ENCODE results near the gene TMEM214. TPM values are rescaled to one million over a fixed set of nuclear protein-coding genes. Genes with fewer than 3 reads are reported as not detected.
A peak's percentile ranks its signal among the peaks of the same experiment; 100 is the strongest.

The TMEM214 gene
- polyA plus RNA-seq, 1 donor from 2014 or later: 10.3 TPM

- Histone ChIP-seq H3K27ac (ENCODE audit: low read length) (peak overlapping the region; percentile 63), H3K4me2 (ENCODE audit: low read length) (no peak overlapping the region)
These were observed 49.4 kb downstream of the TMEM214 start for GRCh38 chr2:27081984-27082772.

More at GRCh38 chr2:27081984-27082772, 49.4 kb downstream of the TMEM214 start:
- Histone ChIP-seq H3K9ac (ENCODE audit: low read length) (no peak overlapping the region), H2AFZ (ENCODE audit: low read depth, low read length) (no peak overlapping the region), H3K9me2 (ENCODE audit: insufficient read depth, low read length) (no peaks in the 10 kb centered on the region), H3K27me3 (ENCODE audit: insufficient read depth, low read depth, low read length) (peaks cover 10% of the 10 kb centered on the region), H3K9me3 (ENCODE audit: low read length) (no peaks in the 10 kb centered on the region), H4K20me1 (ENCODE audit: insufficient read depth) (no peaks in the 10 kb centered on the region), H3F3A (ENCODE audit: insufficient read depth, low read length, poor library complexity, severe bottlenecking) (no peaks in the 10 kb centered on the region), H3K36me3 (ENCODE audit: insufficient read depth, low read length) (no peaks in the 10 kb centered on the region), H3K4me3 (ENCODE audit: low read length) (peak overlapping the region; percentile 46), H3K79me2 (replicated peaks; ENCODE audit: insufficient read depth, low read length) (no peaks in the 10 kb centered on the region)
- no peak for TF ChIP-seq SMC3 (conservative IDR thresholded peaks at IDR 0.05; ENCODE audit: poor library complexity)
- no peak for TF ChIP-seq EZH2 (IDR thresholded peaks at IDR 0.05; ENCODE audit: borderline replicate concordance, insufficient read depth, low read length, poor library complexity, severe bottlenecking)
- no peak for TF ChIP-seq EP300 (conservative IDR thresholded peaks at IDR 0.05; ENCODE audit: poor library complexity, severe bottlenecking)
- no peak for TF ChIP-seq MXI1 (conservative IDR thresholded peaks at IDR 0.05; ENCODE audit: poor library complexity, severe bottlenecking)
- TF ChIP-seq TAF1 (IDR thresholded peaks at IDR 0.05; ENCODE audit: low read depth): no peak
- TF ChIP-seq REST (IDR thresholded peaks at IDR 0.05; ENCODE audit: borderline replicate concordance): no peak
- no peak for TF ChIP-seq CTCF (IDR thresholded peaks at IDR 0.05; ENCODE audit: poor library complexity, severe bottlenecking)
- no peak for TF ChIP-seq POLR2AphosphoS5 (IDR thresholded peaks at IDR 0.05)
- no peak for TF ChIP-seq RAD21 (conservative IDR thresholded peaks at IDR 0.05)
